NCI-H226 (cell line): ENCODE data around the gene APOA4.
"Not testable (repeated sequence)": the region's sequence is repeated elsewhere in the genome, so short reads cannot be mapped to it uniquely, and the experiment has no call there.

ENCODE experiments used
- DNase-seq: peaks from one replicate; pipeline ENCODE4 v3.0.0-alpha.2; 2015

APOA4 gene

GRCh38 chr11:116847612-116848011 is 24.5 kb upstream of the APOA4 start:
- DNase-seq, result no peak

GRCh38 chr11:116844722-116845121 is 21.6 kb upstream of the APOA4 start:
- DNase-seq, result no peak

GRCh38 chr11:116843661-116844060 is 20.6 kb upstream of the APOA4 start:
- no peak for DNase-seq

GRCh38 chr11:116842909-116843308 is 19.8 kb upstream of the APOA4 start:
- peak; percentile 81 for DNase-seq

GRCh38 chr11:116842117-116842516 is 19.0 kb upstream of the APOA4 start:
- no peak for DNase-seq

- DNase-seq, result no peak
Measured at GRCh38 chr11:116840746-116841296, 17.7 kb upstream of the APOA4 start.

- no peak for DNase-seq
Measured at GRCh38 chr11:116840224-116840745, 17.2 kb upstream of the APOA4 start.

- DNase-seq, result no peak
Measured at GRCh38 chr11:116838321-116839084, 15.4 kb upstream of the APOA4 start.

GRCh38 chr11:116837231-116838091 is 14.4 kb upstream of the APOA4 start, which contains the start of gene APOA1:
TSS of gene APOA1 (minus strand) at chr11:116837622. CDS start at chr11:116837387, 235 bp downstream.
- no peak for DNase-seq

- no peak for DNase-seq
Measured at GRCh38 chr11:116836632-116836991, 13.5 kb upstream of the APOA4 start.

- DNase-seq, result peak; percentile 93
Measured at GRCh38 chr11:116835791-116836631, 12.9 kb upstream of the APOA4 start.

GRCh38 chr11:116835042-116835772 is 12.1 kb upstream of the APOA4 start:
- no peak for DNase-seq

GRCh38 chr11:116834535-116835041 is 11.5 kb upstream of the APOA4 start:
- not testable (repeated sequence) for DNase-seq

GRCh38 chr11:116833816-116834534 is 10.9 kb upstream of the APOA4 start:
- no peak for DNase-seq

GRCh38 chr11:116833491-116833815 is 10.3 kb upstream of the APOA4 start:
- no peak for DNase-seq

GRCh38 chr11:116832350-116833290 is 9.5 kb upstream of the APOA4 start:
- no peak for DNase-seq

GRCh38 chr11:116831790-116832349 is 8.8 kb upstream of the APOA4 start:
- no peak for DNase-seq

- DNase-seq, result no peak
Measured at GRCh38 chr11:116830184-116830912, 7.2 kb upstream of the APOA4 start.
